HG02870 (cell line): ENCODE results near the gene TADA2A.

Source experiments
- ATAC-seq: cut with Tn5 transposase; IDR thresholded peaks from one replicate; pipeline ENCODE4 v1.9.1; 2021; ENCODE audit warnings: mild to moderate bottlenecking, moderate library complexity; ENCODE audit not compliant: unreplicated experiment

TADA2A gene

GRCh38 chr17:37521821-37522220 lies 115.1 kb downstream of the TADA2A start:
- ATAC-seq = no peak

- no peak for ATAC-seq
Observed at GRCh38 chr17:37523715-37524219, 117.1 kb downstream of the TADA2A start.

- no peak for ATAC-seq
Observed at GRCh38 chr17:37527249-37527851, 120.7 kb downstream of the TADA2A start.
